OCI-LY3 (cell line): ENCODE measurements around the gene TRIM41.
A peak's percentile ranks its signal among the peaks of the same experiment; 100 is the strongest.

Experiments
- H2AFZ ChIP-seq: fragments of 200-600, 300-600 bp; shearing (Covaris generic); 2 replicates; pipeline ENCODE4 v1.6.0; 2014; ENCODE audit warnings: antibody characterized with exemption, low read depth, low read length
- H3K27ac ChIP-seq: fragments of 200-600, 300-600 bp; sonication (generic); 2 replicates; pipeline ENCODE4 v1.5.1; 2014; ENCODE audit warnings: mild to moderate bottlenecking, low read length, moderate library complexity, mixed read lengths
- H3K27me3 ChIP-seq: fragments of 200-600, 300-600 bp; sonication (generic); 2 replicates; pipeline ENCODE4 v1.6.1; 2014; ENCODE audit warnings: low read depth, low read length, mixed read lengths
- H3K36me3 ChIP-seq: fragments of 200-600, 300-600 bp; sonication (generic); replicated peaks from 2 replicates; pipeline ENCODE3; 2014; ENCODE audit warnings: low read depth, low read length, mixed read lengths
- H3K4me1 ChIP-seq: fragments of 300-600, 200-600 bp; sonication (generic); 2 replicates; pipeline ENCODE4 v1.6.1; 2014; ENCODE audit warnings: low read length, mixed read lengths
- H3K4me2 ChIP-seq: fragments of 200-600, 300-600 bp; sonication (generic); 2 replicates; pipeline ENCODE4 v1.6.1; 2014; ENCODE audit warnings: low read length, mixed read lengths
- H3K4me3 ChIP-seq: fragments of 300-600, 200-600 bp; sonication (generic); 2 replicates; pipeline ENCODE4 v1.5.1; 2014; ENCODE audit warnings: antibody characterized with exemption, mild to moderate bottlenecking, low read length, moderate library complexity
- H3K79me2 ChIP-seq: fragments of 300-600, 200-600 bp; shearing (Covaris generic); 2 replicates; pipeline ENCODE4 v1.6.1; 2014; ENCODE audit warnings: mild to moderate bottlenecking, low read length, mixed read lengths
- H3K9ac ChIP-seq: fragments of 300-600, 200-600 bp; shearing (Covaris generic); 2 replicates; pipeline ENCODE4 v1.6.0; 2014; ENCODE audit warnings: mild to moderate bottlenecking, low read length, moderate library complexity
- H3K9me3 ChIP-seq: fragments of 200-600, 300-600 bp; shearing (Covaris generic); 2 replicates; pipeline ENCODE4 v1.6.1; 2014; ENCODE audit warnings: low read length, mixed read lengths; ENCODE audit not compliant: insufficient read depth
- H4K20me1 ChIP-seq: fragments of 200-600, 300-600 bp; sonication (generic); 2 replicates; pipeline ENCODE4 v1.6.1; 2016; ENCODE audit warnings: low read length, mixed read lengths; ENCODE audit not compliant: insufficient read depth
- EZH2phosphoT487 ChIP-seq: fragments of 200-600 bp; shearing (Covaris generic); IDR thresholded peaks from 2 replicates; pipeline ENCODE4 v1.6.1; 2018; ENCODE audit warnings: antibody characterized with exemption, mixed run types, low read depth
- TF ChIP-seq, protein P1 (sequence below): fragments of 200-600, 300-600 bp; sonication (generic); IDR thresholded peaks from 2 replicates; pipeline ENCODE4 v1.5.1; 2014; ENCODE audit warnings: antibody characterized with exemption, low read length, low read depth

Gene TRIM41

DNA sequence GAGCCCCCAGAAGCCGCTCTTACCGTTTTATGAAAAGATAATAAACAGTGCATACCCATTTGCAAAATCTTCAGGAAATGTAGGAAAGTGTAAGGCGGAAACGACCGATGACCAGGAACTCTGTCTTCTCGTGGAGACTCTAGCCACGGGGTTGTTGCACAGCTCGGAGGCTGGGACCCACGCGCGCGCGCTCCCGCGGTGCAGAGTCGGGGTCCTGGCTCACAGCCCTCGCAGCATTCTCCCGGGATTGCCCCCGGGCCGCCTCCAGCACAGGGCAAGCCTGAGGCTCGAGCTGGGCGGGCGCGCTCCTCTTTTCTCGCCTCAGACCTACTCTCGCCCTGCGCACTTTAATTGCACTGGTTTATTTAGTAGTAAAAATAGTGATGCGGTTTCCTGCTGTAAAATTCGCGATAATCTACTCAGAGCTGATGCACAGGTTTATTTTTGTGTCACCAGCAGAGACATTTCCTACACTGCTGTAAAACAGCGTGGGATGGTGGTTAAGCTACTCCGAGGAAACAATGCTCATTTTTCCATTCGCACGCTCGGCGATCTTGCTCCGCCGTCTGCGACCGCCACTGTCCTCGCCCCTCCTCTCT, 33.6 kb upstream of the TRIM41 start:
- Histone ChIP-seq H3K9ac (peak overlapping the region; percentile 85), H3K9me3 (no peaks in the 10 kb centered on the region), H3K27ac (peak overlapping the region; percentile 38), H3K36me3 (no peaks in the 10 kb centered on the region), H3K27me3 (no peaks in the 10 kb centered on the region), H2AFZ (peak overlapping the region; percentile 82), H3K4me1 (peaks cover 11% of the 10 kb centered on the region), H4K20me1 (no peaks in the 10 kb centered on the region), H3K79me2 (peaks cover 12% of the 10 kb centered on the region), H3K4me3 (peak overlapping the region; percentile 81), H3K4me2 (peak overlapping the region; percentile 89)
- TF ChIP-seq EZH2phosphoT487 = no peak
- TF ChIP-seq, protein P1, sequence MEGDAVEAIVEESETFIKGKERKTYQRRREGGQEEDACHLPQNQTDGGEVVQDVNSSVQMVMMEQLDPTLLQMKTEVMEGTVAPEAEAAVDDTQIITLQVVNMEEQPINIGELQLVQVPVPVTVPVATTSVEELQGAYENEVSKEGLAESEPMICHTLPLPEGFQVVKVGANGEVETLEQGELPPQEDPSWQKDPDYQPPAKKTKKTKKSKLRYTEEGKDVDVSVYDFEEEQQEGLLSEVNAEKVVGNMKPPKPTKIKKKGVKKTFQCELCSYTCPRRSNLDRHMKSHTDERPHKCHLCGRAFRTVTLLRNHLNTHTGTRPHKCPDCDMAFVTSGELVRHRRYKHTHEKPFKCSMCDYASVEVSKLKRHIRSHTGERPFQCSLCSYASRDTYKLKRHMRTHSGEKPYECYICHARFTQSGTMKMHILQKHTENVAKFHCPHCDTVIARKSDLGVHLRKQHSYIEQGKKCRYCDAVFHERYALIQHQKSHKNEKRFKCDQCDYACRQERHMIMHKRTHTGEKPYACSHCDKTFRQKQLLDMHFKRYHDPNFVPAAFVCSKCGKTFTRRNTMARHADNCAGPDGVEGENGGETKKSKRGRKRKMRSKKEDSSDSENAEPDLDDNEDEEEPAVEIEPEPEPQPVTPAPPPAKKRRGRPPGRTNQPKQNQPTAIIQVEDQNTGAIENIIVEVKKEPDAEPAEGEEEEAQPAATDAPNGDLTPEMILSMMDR = no peak

DNA sequence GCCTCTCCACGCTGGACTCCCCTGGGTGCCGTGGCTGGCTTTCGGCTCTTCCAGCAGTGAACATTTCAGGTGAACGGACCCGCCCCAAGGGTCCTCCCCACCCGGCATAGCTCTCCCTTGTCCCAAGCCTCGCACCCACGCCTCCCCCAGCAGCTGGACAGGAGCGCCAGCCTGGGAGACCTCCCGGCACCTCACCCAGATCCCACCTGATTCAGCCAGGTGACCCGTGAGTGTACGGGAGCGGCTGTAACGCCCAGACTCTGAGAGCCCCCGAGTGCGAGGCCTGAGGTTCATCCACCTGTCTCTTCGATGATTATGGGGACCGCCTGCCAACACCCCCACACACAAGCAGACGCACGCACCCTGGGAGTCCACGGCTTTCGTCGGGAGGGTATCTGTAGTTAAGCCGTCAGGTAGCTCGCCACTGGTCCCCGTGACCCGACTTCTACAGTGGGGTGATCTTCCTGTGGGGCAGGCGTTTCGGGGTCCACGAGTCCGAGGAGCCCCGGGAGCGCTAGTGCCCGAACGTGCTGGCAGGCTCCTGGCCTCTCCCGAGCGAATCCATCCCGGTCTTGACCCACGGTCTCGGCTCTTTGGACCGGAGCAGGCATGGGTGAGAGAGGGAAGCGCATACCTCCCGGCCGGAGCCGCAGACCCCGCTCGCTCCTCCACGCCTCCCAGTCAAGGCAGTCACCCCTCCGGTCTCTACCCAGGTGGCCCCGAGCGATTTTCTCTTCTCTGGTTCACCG, 32.9 kb upstream of the TRIM41 start:
- peak overlapping the region; percentile 82 for H2AFZ ChIP-seq
- peak overlapping the region; percentile 85 for H3K9ac ChIP-seq

DNA sequence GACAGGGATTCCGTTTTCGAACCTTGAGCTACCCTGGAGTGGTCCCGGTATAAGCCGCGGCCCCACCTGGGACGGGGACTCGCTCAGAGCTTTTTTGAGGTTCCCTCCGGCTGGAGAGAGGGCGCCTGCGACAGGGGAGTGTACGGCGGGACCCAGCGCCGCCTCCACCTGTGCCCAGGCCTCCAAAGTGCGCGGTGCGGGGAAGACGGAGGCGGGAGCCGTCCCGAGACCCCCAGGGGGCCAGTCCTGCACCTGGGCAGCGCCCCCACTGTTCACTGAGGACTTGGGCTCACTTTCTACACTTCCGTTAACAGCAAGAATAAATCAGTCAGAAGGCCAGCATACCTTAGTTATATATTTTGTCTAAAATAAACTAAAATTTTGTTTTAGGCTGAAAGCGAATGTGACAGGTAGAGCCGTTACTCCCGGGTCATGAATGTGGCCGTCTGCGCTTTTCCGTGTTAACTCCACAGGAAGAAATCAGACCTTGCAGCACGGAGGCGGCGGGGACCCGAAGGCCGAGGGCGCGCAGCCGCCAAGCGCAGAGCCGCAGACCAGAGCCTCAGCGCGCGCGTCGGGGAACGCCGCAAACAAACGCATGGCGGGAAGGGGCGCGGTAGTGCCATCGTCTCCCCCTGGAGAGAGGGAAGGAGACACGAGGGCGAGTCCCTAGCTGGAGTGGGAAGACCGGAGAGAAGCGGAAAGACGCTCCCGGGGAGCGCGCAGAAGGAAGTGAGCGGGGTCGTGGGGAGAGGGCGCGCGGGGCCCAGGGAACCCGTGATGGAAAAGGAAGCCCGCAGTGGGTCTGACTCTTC, 32.2 kb upstream of the TRIM41 start:
- no peak for TF ChIP-seq EZH2phosphoT487
- TF ChIP-seq, protein P1 = peak; percentile 82
- peak overlapping the region; percentile 81 for H3K4me3 ChIP-seq
- no peaks in the 10 kb centered on the region for H3K9me3 ChIP-seq
- H3K27me3 ChIP-seq = no peaks in the 10 kb centered on the region
- peaks cover 12% of the 10 kb centered on the region for H3K79me2 ChIP-seq
- H3K4me1 ChIP-seq = peaks cover 8% of the 10 kb centered on the region
- H3K36me3 ChIP-seq = no peaks in the 10 kb centered on the region
- peak overlapping the region; percentile 82 for H2AFZ ChIP-seq
- peak overlapping the region; percentile 70 for H3K27ac ChIP-seq
- no peaks in the 10 kb centered on the region for H4K20me1 ChIP-seq
- peak overlapping the region; percentile 89 for H3K4me2 ChIP-seq
- H3K9ac ChIP-seq = peak overlapping the region; percentile 85

More for the DNA sequence above, 32.9 kb upstream of the TRIM41 start:
- Histone ChIP-seq H3K4me1 (peaks cover 8% of the 10 kb centered on the region), H3K4me2 (peak overlapping the region; percentile 89), H4K20me1 (no peaks in the 10 kb centered on the region), H3K27ac (peak overlapping the region; percentile 70), H3K4me3 (peak overlapping the region; percentile 81), H3K79me2 (peaks cover 12% of the 10 kb centered on the region), H3K9me3 (no peaks in the 10 kb centered on the region), H3K36me3 (no peaks in the 10 kb centered on the region), H3K27me3 (no peaks in the 10 kb centered on the region)
- TF ChIP-seq, protein P1 = no peak
- no peak for TF ChIP-seq EZH2phosphoT487
